ENCODE data around the gene EFCAB11.
"Not testable (repeated sequence)": the region's sequence is repeated elsewhere in the genome, so short reads cannot be mapped to it uniquely, and the experiment has no call there.

Gene EFCAB11

DNA sequence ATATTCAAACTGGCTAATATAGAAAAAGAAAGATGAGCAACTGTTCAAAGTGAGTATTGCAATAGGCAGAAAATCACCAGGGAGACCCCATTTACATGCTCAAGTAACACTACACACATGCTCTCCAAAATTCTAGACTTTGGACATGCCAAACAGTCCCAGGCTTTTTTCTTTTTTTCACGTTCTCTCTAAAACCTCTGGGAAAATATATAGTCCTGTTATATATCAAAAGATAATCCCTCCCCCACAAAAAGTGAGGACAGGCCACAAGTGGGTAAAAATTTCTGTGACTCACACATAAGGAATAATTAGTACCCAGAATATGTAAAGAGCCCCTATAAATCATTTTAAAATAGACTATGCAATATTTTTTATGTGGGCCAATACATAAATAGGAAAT is 55.2 kb downstream of the EFCAB11 start:
- Histone ChIP-seq H3K9me3 (ENCODE audit: control extremely low read depth in 1 of 5, control insufficient read depth in 4 of 5, insufficient read depth in 2 of 5, low read depth in 1 of 5, low read length in 4 of 5) (no peaks in the 10 kb centered on the region), H3K4me3 (ENCODE audit: control insufficient read depth in 1 of 7, extremely low read depth in 1 of 7, insufficient read depth in 4 of 7, low read depth in 2 of 7, low read length in 6 of 7) (no peak overlapping the region), H3K27me3 (replicated peaks in 2 of 5; ENCODE audit: control insufficient read depth in 4 of 5, insufficient read depth in 5 of 5, low read length in 4 of 5) (no peaks in the 10 kb centered on the region), H3K36me3 (ENCODE audit: control insufficient read depth in 4 of 4, insufficient read depth in 4 of 4, low read length in 3 of 4) (peaks cover 0 to 2% (median under 1%) of the 10 kb centered on the region in 4 experiments), H3K4me1 (ENCODE audit: control extremely low read depth in 1 of 4, control insufficient read depth in 4 of 4, insufficient read depth in 4 of 4, low read length in 3 of 4) (peaks cover 0 to 6% (median 3%) of the 10 kb centered on the region in 4 experiments), H3K27ac (ENCODE audit: insufficient read depth in 1 of 2, low read depth in 1 of 2, low read length in 2 of 2, poor library complexity in 1 of 2, severe bottlenecking in 2 of 2) (no peak overlapping the region)
- DNase-seq: no peak
- ChIA-PET POLR2A (no interaction called here), CTCF (interaction anchor here (0.6 to 1.4 kb wide), 3 partner anchors 8 to 655 kb away, joined by 3 to 4 read pairs (median 3); no protein-coding TSS in a partner anchor)
- WGBS (ENCODE audit: insufficient coverage): no CpG with 5 or more reads among the region's 1 CpG

DNA sequence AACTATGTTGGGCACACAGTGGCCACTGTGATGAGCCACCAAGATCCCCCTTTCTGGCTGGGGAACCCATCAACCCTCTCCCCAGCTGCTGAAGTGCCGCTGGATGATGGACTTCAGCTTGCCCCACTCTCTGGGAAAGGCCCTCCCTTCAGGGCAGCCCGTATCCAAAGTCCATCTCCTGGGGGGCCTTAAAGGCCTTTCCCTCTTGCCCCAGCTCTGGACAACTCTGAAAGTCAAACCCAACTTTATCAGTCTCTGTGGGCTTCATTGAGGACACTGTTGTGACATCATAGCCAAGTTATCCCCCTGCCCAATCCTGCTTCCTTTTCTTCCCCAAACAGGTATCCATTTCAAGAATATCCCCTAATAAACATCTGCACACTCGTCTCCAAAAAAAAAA is 61.1 kb downstream of the EFCAB11 start:
- CTCF ChIA-PET; H3K36me3 ChIP-seq (ENCODE audit: control insufficient read depth in 4 of 4, insufficient read depth in 4 of 4, low read length in 3 of 4); H3K9me3 ChIP-seq (ENCODE audit: control extremely low read depth in 1 of 5, control insufficient read depth in 4 of 5, insufficient read depth in 2 of 5, low read depth in 1 of 5, low read length in 4 of 5); POLR2A ChIA-PET; H3K27ac ChIP-seq (ENCODE audit: insufficient read depth in 1 of 2, low read depth in 1 of 2, low read length in 2 of 2, poor library complexity in 1 of 2, severe bottlenecking in 2 of 2); DNase-seq; H3K4me3 ChIP-seq (ENCODE audit: control insufficient read depth in 1 of 7, extremely low read depth in 1 of 7, insufficient read depth in 4 of 7, low read depth in 2 of 7, low read length in 6 of 7); H3K27me3 ChIP-seq (replicated peaks in 2 of 5; ENCODE audit: control insufficient read depth in 4 of 5, insufficient read depth in 5 of 5, low read length in 4 of 5); H3K4me1 ChIP-seq (ENCODE audit: control extremely low read depth in 1 of 4, control insufficient read depth in 4 of 4, insufficient read depth in 4 of 4, low read length in 3 of 4): not testable (repeated sequence)
- 100% methylated on average over 1 of the region's 3 CpGs for WGBS (ENCODE audit: insufficient coverage)

DNA sequence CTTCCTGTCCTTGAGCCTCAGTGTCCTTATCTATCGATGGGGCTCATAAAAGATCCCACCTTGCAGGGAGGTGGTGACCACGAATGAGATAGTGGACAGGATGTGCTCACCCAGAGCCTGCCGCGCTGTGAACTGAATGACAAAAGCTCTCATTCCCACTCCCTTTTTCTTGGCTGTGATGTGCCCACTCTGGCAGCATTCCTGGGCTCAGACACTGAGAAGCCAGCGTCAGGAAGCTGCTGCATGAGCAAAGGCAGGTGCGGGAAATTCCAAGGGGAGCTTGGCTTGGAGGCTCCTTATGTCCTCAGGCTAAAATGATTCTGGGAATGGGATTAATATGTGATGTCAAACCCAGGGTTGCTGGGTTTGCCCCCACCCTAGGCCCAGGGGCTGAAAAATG is 61.6 kb downstream of the EFCAB11 start:
- no peak for DNase-seq
- peaks cover 0 to 3% (median 0%) of the 10 kb centered on the region in 5 experiments for H3K9me3 ChIP-seq (ENCODE audit: control extremely low read depth in 1 of 5, control insufficient read depth in 4 of 5, insufficient read depth in 2 of 5, low read depth in 1 of 5, low read length in 4 of 5)
- ChIA-PET POLR2A (no interaction called here), CTCF (no interaction called here)
- no peaks in the 10 kb centered on the region for H3K4me1 ChIP-seq (ENCODE audit: control extremely low read depth in 1 of 4, control insufficient read depth in 4 of 4, insufficient read depth in 4 of 4, low read length in 3 of 4)
- H3K27me3 ChIP-seq (replicated peaks in 2 of 5; ENCODE audit: control insufficient read depth in 4 of 5, insufficient read depth in 5 of 5, low read length in 4 of 5): no peaks in the 10 kb centered on the region
- H3K36me3 ChIP-seq (ENCODE audit: control insufficient read depth in 4 of 4, insufficient read depth in 4 of 4, low read length in 3 of 4): peaks cover 0 to 2% (median under 1%) of the 10 kb centered on the region in 4 experiments
- H3K27ac ChIP-seq (ENCODE audit: insufficient read depth in 1 of 2, low read depth in 1 of 2, low read length in 2 of 2, poor library complexity in 1 of 2, severe bottlenecking in 2 of 2): no peak overlapping the region
- no peak overlapping the region for H3K4me3 ChIP-seq (ENCODE audit: control insufficient read depth in 1 of 7, extremely low read depth in 1 of 7, insufficient read depth in 4 of 7, low read depth in 2 of 7, low read length in 6 of 7)
- WGBS (ENCODE audit: insufficient coverage): 96% methylated on average over 3 of the region's 6 CpGs

DNA sequence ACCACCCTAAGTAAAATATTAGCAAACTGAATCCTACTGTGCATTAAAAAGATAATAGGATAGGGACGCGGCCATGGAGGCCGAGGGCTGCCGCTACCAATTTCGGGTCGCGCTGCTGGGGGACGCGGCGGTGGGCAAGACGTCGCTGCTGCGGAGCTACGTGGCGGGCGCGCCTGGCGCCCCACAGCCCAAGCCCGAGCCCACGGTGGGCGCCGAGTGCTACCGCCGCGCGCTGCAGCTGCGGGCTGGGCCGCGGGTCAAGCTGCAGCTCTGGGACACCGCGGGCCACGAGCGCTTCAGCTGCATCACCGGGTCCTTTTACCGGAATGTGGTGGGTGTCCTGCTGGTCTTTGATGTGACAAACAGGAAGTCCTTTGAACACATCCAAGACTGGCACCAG is 62.8 kb downstream of the EFCAB11 start:
- H3K27me3 ChIP-seq (replicated peaks in 2 of 5; ENCODE audit: control insufficient read depth in 4 of 5, insufficient read depth in 5 of 5, low read length in 4 of 5); H3K36me3 ChIP-seq (ENCODE audit: control insufficient read depth in 4 of 4, insufficient read depth in 4 of 4, low read length in 3 of 4); H3K27ac ChIP-seq (ENCODE audit: insufficient read depth in 1 of 2, low read depth in 1 of 2, low read length in 2 of 2, poor library complexity in 1 of 2, severe bottlenecking in 2 of 2); H3K4me1 ChIP-seq (ENCODE audit: control extremely low read depth in 1 of 4, control insufficient read depth in 4 of 4, insufficient read depth in 4 of 4, low read length in 3 of 4); POLR2A ChIA-PET; H3K9me3 ChIP-seq (ENCODE audit: control extremely low read depth in 1 of 5, control insufficient read depth in 4 of 5, insufficient read depth in 2 of 5, low read depth in 1 of 5, low read length in 4 of 5); DNase-seq; H3K4me3 ChIP-seq (ENCODE audit: control insufficient read depth in 1 of 7, extremely low read depth in 1 of 7, insufficient read depth in 4 of 7, low read depth in 2 of 7, low read length in 6 of 7): not testable (repeated sequence)
- WGBS (ENCODE audit: insufficient coverage): 98% methylated on average over 20 of the region's 35 CpGs
- CTCF ChIA-PET: interaction anchor here (0.6 kb wide), 1 partner anchor 730 kb away, joined by 3 read pairs; no protein-coding TSS in a partner anchor

DNA sequence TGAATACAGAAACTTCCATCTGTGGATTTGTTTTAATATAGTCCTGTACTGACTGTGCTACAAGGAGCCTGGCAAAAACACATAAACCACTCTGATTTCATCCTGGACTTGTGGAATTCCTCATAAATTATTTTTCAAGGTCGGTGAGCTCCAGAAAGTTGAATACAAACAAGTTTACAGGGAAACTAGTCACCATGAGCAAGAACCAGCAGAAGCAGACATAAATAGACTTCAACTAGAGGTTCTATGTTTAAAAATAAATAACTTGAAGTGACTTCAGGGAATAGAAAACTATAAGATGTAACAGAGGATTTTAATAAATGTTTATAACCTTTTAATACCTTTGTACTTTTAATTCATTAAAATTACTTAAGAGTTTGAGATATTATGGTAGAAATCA is 63.5 kb downstream of the EFCAB11 start:
- H3K36me3 ChIP-seq (ENCODE audit: control insufficient read depth in 4 of 4, insufficient read depth in 4 of 4, low read length in 3 of 4): peaks cover 0 to 2% (median 0%) of the 10 kb centered on the region in 4 experiments
- H3K27me3 ChIP-seq (replicated peaks in 2 of 5; ENCODE audit: control insufficient read depth in 4 of 5, insufficient read depth in 5 of 5, low read length in 4 of 5): no peaks in the 10 kb centered on the region
- ChIA-PET CTCF (interaction anchor here (1.3 kb wide), 1 partner anchor 9 kb away, joined by 3 read pairs; no protein-coding TSS in a partner anchor), POLR2A (no interaction called here)
- H3K4me1 ChIP-seq (ENCODE audit: control extremely low read depth in 1 of 4, control insufficient read depth in 4 of 4, insufficient read depth in 4 of 4, low read length in 3 of 4): no peaks in the 10 kb centered on the region
- H3K9me3 ChIP-seq (ENCODE audit: control extremely low read depth in 1 of 5, control insufficient read depth in 4 of 5, insufficient read depth in 2 of 5, low read depth in 1 of 5, low read length in 4 of 5): peaks cover 0 to 3% (median 0%) of the 10 kb centered on the region in 5 experiments
- no peak overlapping the region for H3K27ac ChIP-seq (ENCODE audit: insufficient read depth in 1 of 2, low read depth in 1 of 2, low read length in 2 of 2, poor library complexity in 1 of 2, severe bottlenecking in 2 of 2)
- WGBS (ENCODE audit: insufficient coverage): no CpG with 5 or more reads among the region's 1 CpG
- no peak overlapping the region for H3K4me3 ChIP-seq (ENCODE audit: control insufficient read depth in 1 of 7, extremely low read depth in 1 of 7, insufficient read depth in 4 of 7, low read depth in 2 of 7, low read length in 6 of 7)
- no peak for DNase-seq

DNA sequence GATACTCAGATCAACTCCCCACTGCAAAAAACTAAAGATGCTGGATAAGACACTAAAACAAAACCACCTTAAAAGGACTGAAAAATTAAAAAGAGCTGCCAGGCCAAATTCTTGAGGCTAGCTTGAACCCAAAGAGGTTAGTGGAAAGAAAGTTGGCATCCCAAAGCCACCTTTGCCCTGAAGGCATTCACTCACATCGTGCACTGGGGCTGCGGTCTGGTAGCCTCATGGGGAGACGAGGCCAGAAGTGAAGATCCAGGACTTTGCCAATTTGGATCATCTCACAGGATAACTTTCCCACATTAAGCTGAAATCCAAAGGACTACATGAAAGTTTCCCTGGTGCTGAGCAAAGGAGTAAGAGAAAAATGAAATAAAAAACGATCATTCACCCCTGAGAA is 63.9 kb downstream of the EFCAB11 start:
- H3K27me3 ChIP-seq (replicated peaks in 2 of 5; ENCODE audit: control insufficient read depth in 4 of 5, insufficient read depth in 5 of 5, low read length in 4 of 5): no peaks in the 10 kb centered on the region
- CTCF ChIA-PET: interaction anchor here (1.3 kb wide), 1 partner anchor 9 kb away, joined by 3 read pairs; no protein-coding TSS in a partner anchor
- H3K4me1 ChIP-seq (ENCODE audit: control extremely low read depth in 1 of 4, control insufficient read depth in 4 of 4, insufficient read depth in 4 of 4, low read length in 3 of 4): no peaks in the 10 kb centered on the region
- no peak overlapping the region for H3K27ac ChIP-seq (ENCODE audit: insufficient read depth in 1 of 2, low read depth in 1 of 2, low read length in 2 of 2, poor library complexity in 1 of 2, severe bottlenecking in 2 of 2)
- DNase-seq: no peak
- H3K36me3 ChIP-seq (ENCODE audit: control insufficient read depth in 4 of 4, insufficient read depth in 4 of 4, low read length in 3 of 4): peaks cover 0 to 2% (median 0%) of the 10 kb centered on the region in 4 experiments
- no peak overlapping the region for H3K4me3 ChIP-seq (ENCODE audit: control insufficient read depth in 1 of 7, extremely low read depth in 1 of 7, insufficient read depth in 4 of 7, low read depth in 2 of 7, low read length in 6 of 7)
- POLR2A ChIA-PET: no interaction called here
- 100% methylated on average over 1 of the region's 4 CpGs for WGBS (ENCODE audit: insufficient coverage)
- peaks cover 0 to 3% (median 0%) of the 10 kb centered on the region in 5 experiments for H3K9me3 ChIP-seq (ENCODE audit: control extremely low read depth in 1 of 5, control insufficient read depth in 4 of 5, insufficient read depth in 2 of 5, low read depth in 1 of 5, low read length in 4 of 5)

DNA sequence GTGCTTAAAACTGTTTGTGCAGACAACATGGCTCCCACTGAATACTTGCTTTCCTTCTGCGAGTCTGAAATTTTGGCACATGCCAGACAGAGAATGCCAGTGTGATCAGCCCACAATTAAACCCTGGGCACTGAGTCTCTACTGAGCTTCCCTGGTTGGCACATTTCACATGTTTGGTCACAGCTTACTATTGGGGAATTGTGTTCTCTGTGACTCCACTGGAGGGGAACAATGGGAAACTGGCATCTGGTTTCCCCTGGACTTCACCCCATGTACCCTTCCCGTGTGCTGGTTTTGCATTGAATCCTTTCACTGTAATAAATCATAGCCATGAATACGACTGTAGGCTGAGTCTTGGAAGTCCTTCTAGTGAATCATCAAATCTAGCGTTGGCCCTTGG is 64.9 kb downstream of the EFCAB11 start:
- ChIA-PET CTCF (no interaction called here), POLR2A (interaction anchor here (0.6 kb wide), 2 partner anchors 16 to 520 kb away, joined by 3 to 4 read pairs; no protein-coding TSS in a partner anchor)
- Histone ChIP-seq H3K9me3 (ENCODE audit: control extremely low read depth in 1 of 5, control insufficient read depth in 4 of 5, insufficient read depth in 2 of 5, low read depth in 1 of 5, low read length in 4 of 5) (peaks cover 0 to 3% (median 0%) of the 10 kb centered on the region in 5 experiments), H3K27ac (ENCODE audit: insufficient read depth in 1 of 2, low read depth in 1 of 2, low read length in 2 of 2, poor library complexity in 1 of 2, severe bottlenecking in 2 of 2) (no peak overlapping the region), H3K27me3 (replicated peaks in 2 of 5; ENCODE audit: control insufficient read depth in 4 of 5, insufficient read depth in 5 of 5, low read length in 4 of 5) (no peaks in the 10 kb centered on the region), H3K4me1 (ENCODE audit: control extremely low read depth in 1 of 4, control insufficient read depth in 4 of 4, insufficient read depth in 4 of 4, low read length in 3 of 4) (no peaks in the 10 kb centered on the region), H3K36me3 (ENCODE audit: control insufficient read depth in 4 of 4, insufficient read depth in 4 of 4, low read length in 3 of 4) (no peaks in the 10 kb centered on the region), H3K4me3 (ENCODE audit: control insufficient read depth in 1 of 7, extremely low read depth in 1 of 7, insufficient read depth in 4 of 7, low read depth in 2 of 7, low read length in 6 of 7) (no peak overlapping the region)
- WGBS (ENCODE audit: insufficient coverage): 100% methylated on average over 1 of the region's 4 CpGs
- DNase-seq: no peak

All from common myeloid progenitor, CD34-positive (primary cell).